Measurements from ENCODE around the gene SLC66A2.

The SLC66A2 gene

GRCh38 chr18:79871026-79871390, 80.4 kb downstream of the SLC66A2 start:
- TF ChIP-seq, protein P1, sequence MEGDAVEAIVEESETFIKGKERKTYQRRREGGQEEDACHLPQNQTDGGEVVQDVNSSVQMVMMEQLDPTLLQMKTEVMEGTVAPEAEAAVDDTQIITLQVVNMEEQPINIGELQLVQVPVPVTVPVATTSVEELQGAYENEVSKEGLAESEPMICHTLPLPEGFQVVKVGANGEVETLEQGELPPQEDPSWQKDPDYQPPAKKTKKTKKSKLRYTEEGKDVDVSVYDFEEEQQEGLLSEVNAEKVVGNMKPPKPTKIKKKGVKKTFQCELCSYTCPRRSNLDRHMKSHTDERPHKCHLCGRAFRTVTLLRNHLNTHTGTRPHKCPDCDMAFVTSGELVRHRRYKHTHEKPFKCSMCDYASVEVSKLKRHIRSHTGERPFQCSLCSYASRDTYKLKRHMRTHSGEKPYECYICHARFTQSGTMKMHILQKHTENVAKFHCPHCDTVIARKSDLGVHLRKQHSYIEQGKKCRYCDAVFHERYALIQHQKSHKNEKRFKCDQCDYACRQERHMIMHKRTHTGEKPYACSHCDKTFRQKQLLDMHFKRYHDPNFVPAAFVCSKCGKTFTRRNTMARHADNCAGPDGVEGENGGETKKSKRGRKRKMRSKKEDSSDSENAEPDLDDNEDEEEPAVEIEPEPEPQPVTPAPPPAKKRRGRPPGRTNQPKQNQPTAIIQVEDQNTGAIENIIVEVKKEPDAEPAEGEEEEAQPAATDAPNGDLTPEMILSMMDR (IDR thresholded peaks at IDR 0.05; ENCODE audit: control insufficient read depth, extremely low read depth, insufficient read depth) = no peak
- DNase-seq (ENCODE audit: low read depth) = no peak
- no peak overlapping the region for H3K4me3 ChIP-seq (ENCODE audit: low read depth, low read length)

- no peak overlapping the region for H3K4me3 ChIP-seq (ENCODE audit: low read depth, low read length)
- no peak for DNase-seq (ENCODE audit: low read depth)
- TF ChIP-seq, protein P1 (IDR thresholded peaks at IDR 0.05; ENCODE audit: control insufficient read depth, extremely low read depth, insufficient read depth) = no peak
Measured at GRCh38 chr18:79870301-79871025, 81.0 kb downstream of the SLC66A2 start.

DNA sequence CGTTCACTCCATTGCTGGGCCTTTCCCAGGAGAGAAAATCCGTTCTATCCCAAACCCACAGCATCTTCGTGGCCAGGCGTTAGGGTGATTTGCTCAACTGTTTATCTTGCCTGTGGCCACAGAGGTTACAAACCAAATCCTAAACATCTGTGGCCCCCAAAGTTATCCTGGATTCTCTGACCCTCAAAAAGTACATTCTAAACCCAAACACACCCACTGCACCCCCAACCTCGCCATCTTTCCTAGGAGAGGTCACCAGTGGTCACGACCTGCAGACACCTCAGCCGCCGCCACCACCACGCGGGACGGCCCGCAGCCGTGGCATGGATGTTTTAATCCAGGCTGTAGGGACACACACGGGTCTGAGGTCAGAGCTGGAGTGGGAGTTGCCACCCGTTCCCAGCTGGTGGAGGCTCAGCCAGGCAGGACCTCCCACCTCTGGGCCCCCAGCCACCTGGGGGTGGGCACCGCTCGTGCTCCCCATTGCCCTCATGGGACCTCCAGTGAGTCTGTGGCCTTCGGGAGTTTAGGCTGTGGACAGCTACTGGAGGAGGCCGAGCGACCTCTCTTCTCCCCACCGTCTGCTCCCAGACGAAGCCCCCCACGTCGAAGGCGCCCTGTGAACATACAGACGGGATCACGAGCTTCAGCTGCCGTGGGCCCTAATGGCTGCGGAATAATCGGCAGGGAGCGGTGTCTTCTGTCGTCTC, 81.7 kb downstream of the SLC66A2 start:
- TF ChIP-seq, protein P1 (IDR thresholded peaks at IDR 0.05; ENCODE audit: control insufficient read depth, extremely low read depth, insufficient read depth) = no peak
- no peak for DNase-seq (ENCODE audit: low read depth)
- no peak overlapping the region for H3K4me3 ChIP-seq (ENCODE audit: low read depth, low read length)

DNA sequence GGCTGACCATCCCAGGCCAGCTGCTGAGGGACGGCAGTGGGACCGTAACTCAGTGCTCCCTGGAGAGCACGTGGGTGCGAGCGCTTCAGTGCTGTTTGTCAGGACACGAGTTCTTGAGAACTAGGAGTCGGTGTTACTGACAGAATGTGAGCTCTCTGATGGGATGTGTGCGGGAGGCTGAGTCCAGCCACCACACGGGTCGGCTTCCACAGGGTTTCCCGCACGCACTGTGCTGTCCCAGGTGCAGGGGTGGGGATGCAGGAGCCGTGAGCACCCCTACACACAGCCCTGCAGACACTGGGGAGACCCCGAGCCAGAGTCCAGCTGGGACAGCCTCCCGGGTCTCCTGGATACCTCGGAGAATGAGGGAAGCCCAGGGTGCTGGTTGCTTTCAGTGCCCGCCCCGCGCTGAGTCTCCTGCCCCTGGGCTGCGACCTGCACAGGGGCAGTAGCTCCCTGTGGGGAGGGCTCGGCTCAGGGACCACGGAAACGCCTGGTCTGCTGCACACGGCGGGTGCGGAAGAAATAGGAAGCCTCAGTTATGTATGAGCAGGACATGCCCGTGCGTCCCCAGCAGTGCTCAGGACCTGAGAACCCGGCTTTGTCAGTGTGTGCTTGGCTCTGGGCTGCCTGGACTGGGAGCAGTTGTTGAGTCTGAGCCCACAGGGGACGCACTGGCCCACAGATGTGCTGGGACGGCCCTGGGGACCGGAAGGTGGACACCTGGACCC, 82.5 kb downstream of the SLC66A2 start:
- DNase-seq (ENCODE audit: low read depth) = no peak
- TF ChIP-seq, protein P1 (IDR thresholded peaks at IDR 0.05; ENCODE audit: control insufficient read depth, extremely low read depth, insufficient read depth) = no peak
- H3K4me3 ChIP-seq (ENCODE audit: low read depth, low read length) = no peak overlapping the region

DNA sequence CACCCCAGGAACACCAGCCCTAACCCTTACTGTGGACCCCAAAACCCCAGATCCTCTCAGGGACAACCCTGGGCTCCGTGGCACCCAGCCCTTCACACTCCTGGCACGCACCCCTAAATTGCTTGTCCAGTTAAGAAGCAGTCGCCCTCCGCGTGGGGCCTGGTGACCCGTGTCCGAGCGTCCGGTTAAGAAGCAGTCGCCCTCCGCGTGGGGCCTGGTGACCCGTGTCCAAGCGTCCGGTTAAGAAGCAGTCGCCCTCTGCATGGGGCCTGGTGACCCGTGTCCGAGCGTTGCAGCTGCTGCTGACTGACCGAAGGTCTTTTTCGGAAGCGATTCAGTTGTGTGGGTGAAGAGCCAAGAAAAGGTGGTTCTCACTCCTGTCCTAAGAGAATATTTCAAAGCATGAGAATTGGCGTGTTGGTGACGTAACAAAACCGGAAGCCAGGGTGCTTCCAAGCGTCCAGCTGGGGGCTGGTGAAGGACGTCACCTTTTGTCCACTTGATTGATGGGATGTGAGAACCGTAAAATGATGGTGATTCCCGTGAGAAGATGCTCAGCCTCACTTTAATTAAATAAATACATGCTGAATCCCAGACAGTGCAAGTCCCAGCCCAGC, 83.2 kb downstream of the SLC66A2 start:
- TF ChIP-seq, protein P1 (IDR thresholded peaks at IDR 0.05; ENCODE audit: control insufficient read depth, extremely low read depth, insufficient read depth) = no peak
- no peak overlapping the region for H3K4me3 ChIP-seq (ENCODE audit: low read depth, low read length)
- DNase-seq (ENCODE audit: low read depth) = no peak

GRCh38 chr18:79867666-79868065, 83.8 kb downstream of the SLC66A2 start:
- no peak overlapping the region for H3K4me3 ChIP-seq (ENCODE audit: low read depth, low read length)
- DNase-seq (ENCODE audit: low read depth) = no peak
- TF ChIP-seq, protein P1 (IDR thresholded peaks at IDR 0.05; ENCODE audit: control insufficient read depth, extremely low read depth, insufficient read depth) = no peak
